Esophagus muscularis mucosa (tissue), 4 donors: Measurements from ENCODE around the gene CACNG1. TPM values are rescaled to one million over a fixed set of nuclear protein-coding genes. Genes with fewer than 3 reads are reported as not detected.

Source experiments
- DNase-seq: peaks from one replicate; pipeline ENCODE4 v3.0.0-alpha.2; 2017; ENCODE audit errors: extremely low spot score
- H3K27ac ChIP-seq, 4 donors: fragments of 200-600 bp; sonication (generic); replicated peaks in 1 of 4; 1 replicate in 3 of 4; 2 replicates in 1 of 4; pipeline ENCODE4 v1.5.1; 2016 to 2019; ENCODE audit warnings: mild to moderate bottlenecking in 1 of 4
- H3K27me3 ChIP-seq, 4 donors: fragments of 200-600 bp; sonication (generic); one replicate each; pipeline versions ENCODE4 v1.5.1 to v1.6.0; 2016 to 2019
- H3K36me3 ChIP-seq, 4 donors: fragments of 200-600 bp; sonication (generic); one replicate each; pipeline ENCODE4 v1.5.1; 2016 to 2019
- H3K4me1 ChIP-seq, 4 donors: fragments of 200-600 bp; sonication (generic); one replicate each; pipeline ENCODE4 v1.5.1; 2016 to 2019
- H3K4me3 ChIP-seq, 4 donors: fragments of 200-600 bp; sonication (generic); 1 replicate in 2 of 4; 2 replicates in 2 of 4; pipeline ENCODE4 v1.5.1; 2016 to 2019; ENCODE audit warnings: mild to moderate bottlenecking in 4 of 4, moderate library complexity in 1 of 4
- H3K9me3 ChIP-seq, 4 donors: fragments of 200-600 bp; sonication (generic); 1 replicate in 3 of 4; 2 replicates in 1 of 4; pipeline ENCODE4 v1.5.1; 2016 to 2019
- EP300 ChIP-seq: sonication (generic); formaldehyde crosslinking; IDR thresholded peaks from one replicate; pipeline ENCODE4 v1.6.1; 2017; ENCODE audit warnings: antibody characterized with exemption
- POLR2A ChIP-seq: fragments of 450-650 bp; IDR thresholded peaks from one replicate; pipeline ENCODE4 v1.6.1; 2017; ENCODE audit warnings: antibody characterized with exemption, moderate library complexity, mild to moderate bottlenecking, low read depth
- POLR2AphosphoS5 ChIP-seq, 2 donors: sonication (generic); formaldehyde crosslinking; IDR thresholded peaks; one replicate each; pipeline ENCODE4 v1.6.1; 2017; ENCODE audit warnings: antibody characterized with exemption in 2 of 2
- WGBS: methylation state at CpG from one replicate; pipeline ENCODE4 v1.1.5; 2018; 5-methylcytosine and 5-hydroxymethylcytosine counted together
- intact Hi-C: fragments of 100-400 bp; cut with DNase I; formaldehyde crosslinking; loops from one replicate; pipeline ENCODE4 v1.15.1; 2023
- total RNA-seq, 4 donors: library from RNA; depleted of rRNA; stranded (reverse); fragments of >200 nt; gene quantifications; one replicate each; pipeline versions ENCODE4 v1.1.0 to v1.2.1, GENCODE V29; 2016
- TF ChIP-seq, protein P1 (sequence below), 3 experiments: fragments of 200-600 bp in 2 of 3; fragments of 450-650 bp in 1 of 3; sonication (generic) in 2 of 3; IDR thresholded peaks; one replicate each; pipeline ENCODE4 v1.5.1; 2017 to 2019; ENCODE audit warnings: antibody characterized with exemption in 3 of 3, mild to moderate bottlenecking in 2 of 3, moderate library complexity in 1 of 3

Gene CACNG1
- total RNA-seq, 4 donors from 2014 or later = not detected

DNA sequence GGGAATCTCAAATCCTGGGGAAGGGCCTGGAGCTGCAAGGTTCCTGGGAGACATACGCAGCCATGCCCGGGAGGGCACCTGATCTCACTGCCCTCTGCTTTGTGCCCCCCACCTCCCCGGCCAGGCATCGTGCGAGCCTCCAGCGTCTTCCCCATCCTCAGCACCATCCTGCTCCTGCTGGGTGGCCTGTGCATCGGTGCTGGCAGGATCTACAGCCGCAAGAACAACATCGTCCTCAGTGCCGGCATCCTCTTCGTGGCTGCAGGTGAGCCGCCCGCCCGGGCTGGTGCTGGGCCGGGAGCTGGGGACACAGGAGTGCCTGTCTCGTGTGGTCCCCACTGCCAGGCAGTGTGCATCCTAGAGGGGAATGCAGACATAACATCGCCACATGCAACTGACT lies 19.6 kb upstream of the CACNG1 start:
- Histone ChIP-seq H3K9me3 (no peaks in the 10 kb centered on the region), H3K4me1 (no peaks in the 10 kb centered on the region), H3K36me3 (no peaks in the 10 kb centered on the region), H3K4me3 (no peak overlapping the region), H3K27ac (no peak overlapping the region), H3K27me3 (no peaks in the 10 kb centered on the region)
- DNase-seq = no peak
- no CpG with 5 or more reads among the region's 17 CpGs for WGBS
- TF ChIP-seq POLR2A (no peak), POLR2AphosphoS5 (IDR thresholded peaks at IDR 0.05) (no peak), EP300 (no peak)
- TF ChIP-seq, protein P1, sequence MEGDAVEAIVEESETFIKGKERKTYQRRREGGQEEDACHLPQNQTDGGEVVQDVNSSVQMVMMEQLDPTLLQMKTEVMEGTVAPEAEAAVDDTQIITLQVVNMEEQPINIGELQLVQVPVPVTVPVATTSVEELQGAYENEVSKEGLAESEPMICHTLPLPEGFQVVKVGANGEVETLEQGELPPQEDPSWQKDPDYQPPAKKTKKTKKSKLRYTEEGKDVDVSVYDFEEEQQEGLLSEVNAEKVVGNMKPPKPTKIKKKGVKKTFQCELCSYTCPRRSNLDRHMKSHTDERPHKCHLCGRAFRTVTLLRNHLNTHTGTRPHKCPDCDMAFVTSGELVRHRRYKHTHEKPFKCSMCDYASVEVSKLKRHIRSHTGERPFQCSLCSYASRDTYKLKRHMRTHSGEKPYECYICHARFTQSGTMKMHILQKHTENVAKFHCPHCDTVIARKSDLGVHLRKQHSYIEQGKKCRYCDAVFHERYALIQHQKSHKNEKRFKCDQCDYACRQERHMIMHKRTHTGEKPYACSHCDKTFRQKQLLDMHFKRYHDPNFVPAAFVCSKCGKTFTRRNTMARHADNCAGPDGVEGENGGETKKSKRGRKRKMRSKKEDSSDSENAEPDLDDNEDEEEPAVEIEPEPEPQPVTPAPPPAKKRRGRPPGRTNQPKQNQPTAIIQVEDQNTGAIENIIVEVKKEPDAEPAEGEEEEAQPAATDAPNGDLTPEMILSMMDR (IDR thresholded peaks at IDR 0.05) = no peak
- intact Hi-C loops = no loop called here

DNA sequence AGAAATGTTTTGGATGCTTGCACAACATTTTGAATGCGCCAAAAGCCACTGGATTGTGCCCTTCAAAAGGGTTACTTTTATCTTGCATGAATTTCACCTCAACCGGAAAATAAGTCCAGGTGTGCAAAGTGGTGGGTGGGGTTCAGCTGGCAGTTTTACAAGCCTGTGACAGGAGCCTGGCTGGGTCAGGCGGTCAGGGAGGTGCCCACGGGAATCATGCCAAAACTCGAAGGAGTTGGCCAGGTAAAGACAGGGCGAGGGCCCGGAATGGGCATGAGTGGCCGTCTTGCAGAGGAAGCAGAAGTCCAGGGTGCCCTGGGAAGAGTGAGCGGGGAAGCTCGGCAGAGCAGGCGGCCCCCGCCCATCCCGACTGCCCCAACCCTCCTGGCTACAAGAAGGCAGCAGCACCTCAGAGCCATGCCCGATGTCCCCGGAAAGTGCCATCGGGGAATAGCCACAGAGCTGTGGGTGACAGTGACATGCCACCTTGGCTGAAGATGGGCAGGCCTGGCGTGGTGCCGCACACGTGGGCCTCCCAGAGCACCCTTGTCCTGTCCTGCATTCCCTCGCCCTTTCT lies 19.1 kb upstream of the CACNG1 start:
- WGBS = 97% methylated on average over 17 of the region's 20 CpGs
- TF ChIP-seq POLR2A (no peak), EP300 (no peak), POLR2AphosphoS5 (IDR thresholded peaks at IDR 0.05) (no peak)
- TF ChIP-seq, protein P1 (IDR thresholded peaks at IDR 0.05) = no peak
- Histone ChIP-seq H3K4me3 (no peak overlapping the region), H3K36me3 (no peaks in the 10 kb centered on the region), H3K27ac (no peak overlapping the region), H3K4me1 (no peaks in the 10 kb centered on the region), H3K27me3 (no peaks in the 10 kb centered on the region), H3K9me3 (no peaks in the 10 kb centered on the region)
- no peak for DNase-seq
- intact Hi-C loops = no loop called here

DNA sequence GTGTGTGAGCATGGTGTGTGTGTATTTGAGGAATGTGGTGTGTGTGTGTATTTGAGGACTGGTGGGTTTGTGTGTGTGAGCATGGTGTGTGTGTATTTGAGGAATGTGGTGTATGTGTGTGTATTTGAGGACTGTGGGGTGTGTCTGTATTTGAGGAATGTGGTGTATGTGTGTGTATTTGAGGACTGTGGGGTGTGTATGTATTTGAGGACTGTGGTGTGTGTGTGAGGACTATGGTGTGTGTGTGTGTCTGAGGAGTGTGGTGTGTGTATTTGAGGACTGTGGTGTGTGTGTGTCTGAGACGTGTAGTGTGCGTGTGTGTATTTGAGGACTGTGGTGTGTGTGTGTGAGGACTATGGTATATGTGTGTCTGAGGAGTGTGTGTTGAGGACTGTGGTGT lies 18.0 kb upstream of the CACNG1 start:
- intact Hi-C loops = no loop called here
- no peaks in the 10 kb centered on the region for H3K36me3 ChIP-seq
- no peak for DNase-seq
- no peak for TF ChIP-seq EP300
- TF ChIP-seq POLR2A = no peak
- TF ChIP-seq POLR2AphosphoS5 (IDR thresholded peaks at IDR 0.05) = no peak
- no peak overlapping the region for H3K27ac ChIP-seq
- H3K4me3 ChIP-seq = no peak overlapping the region
- H3K9me3 ChIP-seq = no peaks in the 10 kb centered on the region
- WGBS = 86% methylated on average over 2 of the region's 2 CpGs
- no peaks in the 10 kb centered on the region for H3K27me3 ChIP-seq
- no peaks in the 10 kb centered on the region for H3K4me1 ChIP-seq

DNA sequence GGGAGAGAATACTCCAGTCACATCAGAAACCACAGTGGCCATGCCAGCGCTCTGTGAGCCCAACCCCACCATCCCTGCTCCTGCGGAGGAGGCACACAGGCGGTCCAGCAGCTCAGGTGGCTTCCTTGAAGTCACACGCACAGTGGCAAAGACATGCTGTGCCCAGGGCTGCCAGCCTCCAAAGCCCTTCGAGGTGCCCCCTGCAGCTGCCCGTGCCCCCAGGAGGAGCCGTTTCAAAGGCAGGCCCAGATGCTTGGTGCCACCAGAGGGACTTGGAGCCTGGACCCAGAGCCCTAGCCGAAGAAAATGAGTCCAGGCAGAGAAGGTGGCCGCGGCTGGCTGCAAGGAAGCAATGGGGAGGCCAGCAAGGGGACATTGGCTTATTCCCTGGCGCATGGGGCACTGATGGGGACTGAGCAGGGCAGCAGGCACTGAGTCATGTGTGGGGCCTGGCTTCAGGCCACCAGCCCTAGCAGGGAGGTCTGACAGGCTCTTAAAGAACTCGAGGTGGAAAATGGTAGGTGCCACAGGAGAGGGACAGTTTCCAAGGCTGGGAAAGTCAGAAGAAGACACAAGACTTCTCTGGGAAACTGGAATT lies 17.2 kb upstream of the CACNG1 start:
- TF ChIP-seq, protein P1 (IDR thresholded peaks at IDR 0.05) = no peak
- TF ChIP-seq POLR2A = no peak
- TF ChIP-seq EP300 = no peak
- TF ChIP-seq POLR2AphosphoS5 (IDR thresholded peaks at IDR 0.05) = no peak
- 91% methylated on average over 8 of the region's 12 CpGs for WGBS
- Histone ChIP-seq H3K4me3 (no peak overlapping the region), H3K36me3 (no peaks in the 10 kb centered on the region), H3K9me3 (no peaks in the 10 kb centered on the region), H3K27ac (no peak overlapping the region), H3K4me1 (no peaks in the 10 kb centered on the region), H3K27me3 (no peaks in the 10 kb centered on the region)
- no peak for DNase-seq
- intact Hi-C loops = no loop called here

DNA sequence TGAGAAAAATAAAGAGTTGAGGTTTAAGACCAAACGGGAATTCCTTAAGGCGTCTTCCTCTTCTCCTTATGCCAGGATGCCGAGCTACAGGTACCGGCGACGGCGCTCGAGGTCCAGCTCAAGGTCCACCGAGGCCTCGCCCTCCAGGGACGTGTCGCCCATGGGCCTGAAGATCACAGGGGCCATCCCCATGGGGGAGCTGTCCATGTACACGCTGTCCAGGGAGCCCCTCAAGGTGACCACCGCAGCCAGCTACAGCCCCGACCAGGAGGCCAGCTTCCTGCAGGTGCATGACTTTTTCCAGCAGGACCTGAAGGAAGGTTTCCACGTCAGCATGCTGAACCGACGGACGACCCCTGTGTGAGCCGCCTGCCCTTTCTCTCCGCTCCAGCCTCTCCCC lies 13.7 kb upstream of the CACNG1 start:
- no peak for DNase-seq
- H3K4me3 ChIP-seq = no peak overlapping the region
- WGBS = 93% methylated on average over 19 of the region's 21 CpGs
- no peaks in the 10 kb centered on the region for H3K4me1 ChIP-seq
- H3K9me3 ChIP-seq = no peaks in the 10 kb centered on the region
- H3K27ac ChIP-seq = no peak overlapping the region
- H3K27me3 ChIP-seq = no peaks in the 10 kb centered on the region
- intact Hi-C loops = no loop called here
- H3K36me3 ChIP-seq = no peaks in the 10 kb centered on the region
- TF ChIP-seq POLR2AphosphoS5 (IDR thresholded peaks at IDR 0.05) (no peak), POLR2A (no peak), EP300 (no peak)
- TF ChIP-seq, protein P1 (IDR thresholded peaks at IDR 0.05) = no peak
